NCI-H146 treated with DMSO at 0.1 percent for 48 hours (cell line): ENCODE data around the gene PPP4R2.
A peak's percentile ranks its signal among the peaks of the same experiment; 100 is the strongest.
"Not testable (repeated sequence)": the region's sequence is repeated elsewhere in the genome, so short reads cannot be mapped to it uniquely, and the experiment has no call there.

Source experiments
- DNase-seq: peaks from one replicate; lab custom pipeline; 2025; ENCODE audit not compliant: unreplicated experiment; lab: John Stamatoyannopoulos, UW

PPP4R2 gene

GRCh38 chr3:73021301-73021835, 24.8 kb downstream of the PPP4R2 start:
- no peak for DNase-seq

- DNase-seq: no peak
Observed at GRCh38 chr3:73024836-73025235, 28.2 kb downstream of the PPP4R2 start.

- no peak for DNase-seq
Observed at GRCh38 chr3:73026111-73026759, 29.6 kb downstream of the PPP4R2 start.

GRCh38 chr3:73026760-73027113, 30.1 kb downstream of the PPP4R2 start:
- DNase-seq: no peak

GRCh38 chr3:73028803-73029202, 32.2 kb downstream of the PPP4R2 start:
- DNase-seq: no peak

- DNase-seq: no peak
Observed at GRCh38 chr3:73029321-73029796, 32.7 kb downstream of the PPP4R2 start.

GRCh38 chr3:73030073-73030597, 33.5 kb downstream of the PPP4R2 start:
- DNase-seq: no peak

- no peak for DNase-seq
Observed at GRCh38 chr3:73031573-73032103, 35.0 kb downstream of the PPP4R2 start.

- no peak for DNase-seq
Observed at GRCh38 chr3:73036694-73037591, 40.3 kb downstream of the PPP4R2 start.

- no peak for DNase-seq
Observed at GRCh38 chr3:73041537-73041936, 44.9 kb downstream of the PPP4R2 start.

- no peak for DNase-seq
Observed at GRCh38 chr3:73043414-73043813, 46.8 kb downstream of the PPP4R2 start.

GRCh38 chr3:73045391-73045790, 48.8 kb downstream of the PPP4R2 start:
- no peak for DNase-seq

GRCh38 chr3:73046195-73046594, 49.6 kb downstream of the PPP4R2 start:
- peak; percentile 8 for DNase-seq

- no peak for DNase-seq
Observed at GRCh38 chr3:73049319-73049718, 52.7 kb downstream of the PPP4R2 start.

- DNase-seq: no peak
Observed at GRCh38 chr3:73052857-73053256, 56.2 kb downstream of the PPP4R2 start.

GRCh38 chr3:73055583-73055982, 59.0 kb downstream of the PPP4R2 start:
- DNase-seq: no peak

GRCh38 chr3:73056014-73056844, 59.6 kb downstream of the PPP4R2 start:
- DNase-seq: no peak

GRCh38 chr3:73056845-73057150, 60.2 kb downstream of the PPP4R2 start:
- no peak for DNase-seq

GRCh38 chr3:73060302-73060723, 63.7 kb downstream of the PPP4R2 start:
- DNase-seq: no peak

- DNase-seq: no peak
Observed at GRCh38 chr3:73061416-73061815, 64.8 kb downstream of the PPP4R2 start, which contains the start of gene EBLN2. Gene EBLN2 (plus strand): TSS chr3:73061659. CDS start chr3:73062082, 423 bp downstream.

- not testable (repeated sequence) for DNase-seq
Observed at GRCh38 chr3:73066243-73066642, 69.6 kb downstream of the PPP4R2 start.
